COR-L47 (cell line): ENCODE results near the gene SPINT1.

Source experiments
- DNase-seq: peaks from one replicate; lab custom pipeline; 2025; lab: John Stamatoyannopoulos, UW

SPINT1 gene

DNA sequence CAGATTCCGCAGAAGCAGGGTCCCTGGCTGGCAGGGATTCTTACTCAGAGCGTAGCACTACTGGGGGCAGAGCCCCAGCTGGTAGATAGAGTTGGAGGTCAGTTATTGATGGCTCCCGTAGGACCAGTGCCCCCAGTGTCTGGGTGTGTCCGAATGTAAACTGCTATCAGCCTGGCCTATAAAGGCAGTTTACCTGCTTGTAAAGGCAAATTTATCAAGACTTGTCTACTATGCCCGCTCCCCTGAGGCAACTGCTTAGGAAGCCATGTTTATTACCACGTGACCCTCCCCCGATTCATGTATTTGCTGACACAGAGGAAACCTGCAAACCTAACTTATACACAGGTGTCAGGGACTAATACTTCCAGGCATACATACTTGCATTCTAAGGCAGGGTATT is 14.7 kb upstream of the SPINT1 start:
- no peak for DNase-seq

DNA sequence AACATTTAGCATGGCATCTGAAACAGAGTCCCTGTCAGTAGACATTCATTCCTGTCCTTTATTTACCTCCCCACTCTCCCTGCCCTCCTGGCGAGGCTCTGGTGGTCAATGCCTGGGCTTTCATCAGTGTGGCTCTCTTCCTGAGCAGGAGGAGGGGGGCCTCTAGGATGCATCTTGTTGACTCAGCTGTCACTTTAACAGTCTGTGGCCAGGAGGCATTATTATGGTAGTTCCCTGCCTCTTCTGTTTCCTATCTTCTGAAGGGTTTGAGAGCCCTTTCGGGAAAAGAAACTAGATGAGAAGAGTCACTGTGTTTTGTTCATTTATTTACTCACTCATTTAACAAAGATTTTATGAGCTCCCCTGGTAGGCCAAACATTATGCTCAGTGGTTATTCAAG is 13.0 kb upstream of the SPINT1 start:
- peak; percentile 81 for DNase-seq

DNA sequence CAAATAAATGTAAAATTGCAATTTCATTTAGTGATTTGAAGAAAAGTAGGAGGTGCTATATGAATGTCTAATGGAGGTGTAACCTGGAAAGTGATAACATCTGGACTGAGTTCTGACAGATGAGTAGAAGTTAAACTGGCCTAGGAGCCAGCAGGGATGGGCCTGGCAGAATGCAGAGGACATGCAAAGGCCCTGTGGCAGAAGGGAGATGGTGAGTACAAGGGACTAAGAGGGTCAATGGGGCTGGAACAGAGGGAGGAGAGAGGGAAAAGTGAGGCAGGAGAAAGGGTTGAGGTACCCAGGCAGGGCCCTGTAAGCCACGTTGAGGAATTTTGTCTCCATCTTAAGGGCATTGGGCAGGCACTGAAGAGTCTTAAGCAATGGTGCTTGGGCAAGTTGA is 12.0 kb upstream of the SPINT1 start:
- DNase-seq, result no peak

DNA sequence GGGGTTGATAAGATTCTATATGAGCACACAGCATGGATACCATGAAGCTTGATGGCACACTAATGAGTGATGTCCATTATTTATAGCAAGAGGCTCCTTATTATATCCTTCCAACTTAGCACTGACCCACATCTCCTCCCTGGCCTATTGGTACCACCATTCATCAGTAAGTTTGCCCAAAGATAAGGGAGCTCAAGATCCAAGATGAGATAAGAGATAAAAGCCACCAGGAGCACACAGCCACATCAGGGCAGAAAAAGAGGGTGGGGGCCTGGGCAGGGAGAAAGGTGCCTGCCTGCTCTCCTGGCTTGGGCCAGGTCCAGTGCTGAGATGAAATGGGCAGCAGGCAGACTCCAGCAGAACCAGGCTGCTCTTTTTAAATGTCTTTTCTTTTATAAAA is 10.9 kb upstream of the SPINT1 start:
- no peak for DNase-seq

DNA sequence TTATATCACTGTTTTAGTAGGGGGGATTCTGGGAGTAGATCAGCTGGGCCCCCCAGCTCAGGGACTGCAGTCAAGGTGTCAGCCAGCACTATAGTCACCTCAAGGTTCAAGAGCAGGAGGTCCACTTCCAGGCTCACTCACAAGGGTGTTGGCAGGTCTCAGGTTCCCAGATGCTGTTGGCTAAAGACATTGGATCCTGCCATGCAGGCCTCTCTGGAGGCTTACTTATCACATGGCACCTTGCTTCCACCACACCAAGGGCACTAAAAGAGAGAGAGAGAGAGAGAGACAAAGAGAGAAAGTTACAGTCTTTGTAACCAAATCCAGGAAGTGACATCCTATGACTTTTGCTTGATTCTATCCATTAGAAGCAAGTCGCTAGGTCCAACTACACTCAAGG is 7.8 kb upstream of the SPINT1 start:
- DNase-seq, result no peak

DNA sequence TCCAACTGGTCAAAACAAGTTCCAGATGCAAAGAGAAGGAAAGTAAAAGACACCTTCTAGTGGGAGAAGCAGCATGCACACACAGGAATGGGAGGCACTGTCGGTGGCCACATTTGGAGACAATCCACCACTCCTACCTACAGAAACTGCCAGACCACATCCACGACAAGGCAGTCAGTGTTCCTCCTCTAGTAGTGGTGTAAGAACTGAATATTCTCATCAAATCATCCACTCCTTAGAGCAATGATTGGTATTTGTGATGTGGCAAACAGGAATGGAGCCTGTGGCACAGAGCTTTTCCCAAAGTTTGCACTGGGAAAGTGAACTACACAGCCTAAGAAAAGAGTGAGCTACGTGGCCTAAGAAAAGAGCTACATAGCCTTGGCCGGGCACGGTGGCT is 5.1 kb upstream of the SPINT1 start:
- no peak for DNase-seq

DNA sequence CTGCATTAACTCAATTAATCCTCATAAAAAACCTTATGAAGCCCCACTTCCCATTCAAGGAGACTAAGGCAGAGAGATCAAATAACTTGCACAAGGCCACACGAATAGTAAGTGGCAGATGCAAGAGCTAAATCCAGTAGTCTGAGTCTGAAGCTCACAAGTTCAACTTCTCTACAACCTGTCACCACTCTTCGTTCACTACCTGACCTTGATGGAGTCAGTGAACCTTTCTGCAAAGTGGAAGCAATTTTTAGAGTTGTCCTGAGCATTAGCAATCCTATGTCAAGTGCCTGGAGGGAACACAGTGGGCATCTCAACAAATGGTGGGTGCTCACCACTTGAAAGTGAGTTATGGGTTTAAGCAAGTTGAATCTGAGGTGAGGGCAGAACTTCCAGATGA is 2.1 kb upstream of the SPINT1 start:
- no peak for DNase-seq

DNA sequence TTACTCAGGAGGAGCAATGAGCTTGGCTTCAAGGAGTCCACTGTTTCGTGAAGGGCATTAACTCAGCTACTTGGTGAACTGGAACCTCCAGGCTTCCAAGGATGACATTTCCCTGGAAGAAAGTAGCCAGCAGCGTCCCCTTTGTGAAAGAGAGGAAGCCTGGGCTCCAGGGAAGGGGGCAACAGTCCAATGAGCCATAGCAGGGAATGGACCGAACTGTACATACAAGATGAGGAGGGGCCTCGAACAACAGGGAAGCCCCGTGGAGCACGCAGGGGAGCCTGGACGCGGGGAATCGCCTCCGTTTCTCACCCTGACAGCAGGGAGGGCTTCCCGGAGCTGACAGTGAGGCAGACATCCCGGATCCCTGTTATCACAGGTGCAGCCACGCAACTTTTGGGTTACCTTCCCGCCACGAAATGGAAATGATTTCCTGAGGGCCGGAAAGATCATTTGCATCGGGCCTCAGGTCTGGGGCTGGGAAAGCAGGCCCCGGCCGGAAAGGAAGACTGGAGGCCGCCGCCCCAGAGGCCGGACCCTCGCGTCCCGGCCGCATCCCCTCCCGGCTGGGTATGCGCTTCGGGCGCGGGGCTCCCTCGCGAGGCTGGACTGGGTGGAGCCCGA is 475 bp upstream of the SPINT1 start:
- DNase-seq, result no peak

DNA sequence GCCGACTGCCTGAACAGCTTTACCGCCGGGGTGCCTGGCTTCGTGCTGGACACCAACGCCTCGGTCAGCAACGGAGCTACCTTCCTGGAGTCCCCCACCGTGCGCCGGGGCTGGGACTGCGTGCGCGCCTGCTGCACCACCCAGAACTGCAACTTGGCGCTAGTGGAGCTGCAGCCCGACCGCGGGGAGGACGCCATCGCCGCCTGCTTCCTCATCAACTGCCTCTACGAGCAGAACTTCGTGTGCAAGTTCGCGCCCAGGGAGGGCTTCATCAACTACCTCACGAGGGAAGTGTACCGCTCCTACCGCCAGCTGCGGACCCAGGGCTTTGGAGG is 815 bp downstream of the SPINT1 start:
- peak; percentile 8 for DNase-seq

DNA sequence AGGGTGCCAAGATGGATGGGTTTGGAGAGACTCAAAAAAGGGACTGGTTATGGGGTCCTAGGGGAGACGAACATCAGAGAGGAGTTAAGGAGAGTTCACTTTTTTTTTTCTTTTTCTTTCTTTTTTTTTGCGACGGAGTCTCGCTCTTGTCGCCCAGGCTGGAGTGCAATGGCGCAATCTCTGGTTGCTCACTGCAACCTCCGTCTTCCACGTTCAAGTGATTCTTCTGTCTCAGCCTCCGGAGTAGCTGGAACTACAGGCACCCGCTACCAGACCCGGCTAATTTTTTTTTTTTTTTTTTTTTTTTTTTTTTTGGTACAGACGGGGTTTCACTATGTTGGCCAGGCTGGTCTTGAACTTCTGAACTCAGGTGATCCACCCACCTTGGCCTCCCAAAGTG is 1.2 kb downstream of the SPINT1 start:
- DNase-seq, result no peak

DNA sequence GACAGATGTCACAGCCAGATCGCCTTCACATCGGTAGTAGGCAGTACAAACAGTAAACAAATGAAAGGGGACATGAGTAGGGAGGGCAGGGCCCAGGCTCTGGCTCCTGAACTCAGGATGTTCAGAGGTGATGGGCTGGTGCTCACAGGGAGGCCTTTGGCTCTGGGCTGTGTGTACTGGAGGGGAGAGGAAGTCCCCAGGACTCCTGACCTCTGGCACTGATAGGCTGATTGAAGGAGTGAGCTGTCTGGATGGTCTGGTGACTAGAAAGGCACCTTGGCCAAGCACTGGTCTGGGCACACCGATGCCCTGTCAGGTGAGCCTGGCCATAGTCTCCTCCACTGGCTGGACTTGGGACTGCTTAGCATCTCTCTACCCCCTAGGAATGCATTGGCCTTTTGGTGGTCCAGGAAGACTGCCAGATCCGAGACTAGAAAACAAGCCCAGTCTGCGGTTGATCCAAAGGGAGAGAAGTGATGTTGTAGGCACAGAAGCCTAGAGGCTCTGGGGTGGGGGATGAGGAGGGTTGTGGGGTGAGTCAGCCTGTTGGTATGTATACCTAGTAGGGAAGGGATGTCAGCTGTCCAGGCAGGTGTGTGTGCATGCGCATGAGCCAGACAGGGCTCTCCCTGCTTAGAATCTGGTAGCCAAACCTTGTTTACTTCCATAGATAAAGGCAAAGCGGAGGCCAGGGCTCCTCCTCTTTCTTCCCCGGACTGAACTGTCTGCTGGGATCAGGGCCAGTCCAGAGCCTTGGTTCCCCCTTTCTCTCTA is 1.9 kb downstream of the SPINT1 start:
- DNase-seq, result peak; percentile 26

DNA sequence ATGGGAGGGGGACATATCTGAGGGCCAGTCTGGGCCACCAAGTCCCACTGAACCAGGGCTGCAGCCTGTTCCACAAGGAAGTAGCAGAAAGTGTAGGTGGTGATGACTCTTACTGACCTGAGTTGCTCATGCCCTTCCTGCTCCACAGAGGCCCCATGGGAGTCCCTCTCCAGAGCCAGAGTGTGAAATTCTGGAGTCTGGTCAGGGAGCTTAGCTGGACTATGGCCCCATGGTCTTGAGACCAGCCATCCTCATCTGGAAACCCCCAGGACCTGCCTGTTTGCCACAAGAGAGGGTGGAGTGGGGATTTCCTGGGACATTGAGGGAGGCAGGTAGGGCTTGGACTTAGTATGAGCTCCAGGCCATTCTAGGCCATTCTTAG is 3.0 kb downstream of the SPINT1 start:
- no peak for DNase-seq

DNA sequence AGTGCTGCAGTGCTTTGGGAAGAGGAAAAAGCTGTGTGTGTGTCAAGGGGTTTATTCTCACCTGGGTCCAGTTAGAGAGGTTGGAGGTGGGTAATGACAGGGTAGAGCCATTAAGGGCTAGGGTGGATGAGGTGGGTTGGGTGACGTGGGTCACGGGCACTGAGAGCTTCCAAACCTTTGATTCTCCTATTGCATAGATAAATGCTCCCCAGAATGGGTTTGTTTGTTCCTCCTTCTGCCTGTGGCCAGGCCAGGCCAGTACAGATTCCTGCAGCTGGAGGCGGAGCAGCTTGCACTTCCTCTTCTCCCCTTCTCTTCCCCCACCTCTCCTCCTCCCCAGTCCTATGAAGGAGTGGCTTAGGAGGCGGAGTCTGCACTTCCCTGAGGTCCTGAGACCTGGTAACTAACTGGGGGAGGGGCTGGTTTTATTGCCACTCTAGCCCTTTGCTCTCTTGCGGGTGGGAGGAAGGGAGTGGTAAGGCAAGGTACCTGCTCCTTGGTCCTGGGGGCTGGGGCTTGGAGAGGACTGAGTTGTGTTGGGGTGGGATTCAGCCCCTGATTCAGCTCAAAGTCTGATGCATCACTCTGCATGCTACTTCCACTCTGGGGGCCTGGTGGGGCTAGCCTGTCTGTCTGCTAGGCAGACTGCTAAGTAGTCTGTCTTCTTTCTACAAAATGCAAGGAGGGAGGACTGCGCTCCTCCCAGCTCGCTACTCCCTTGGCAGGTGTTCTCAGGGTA is 3.5 kb downstream of the SPINT1 start:
- peak; percentile 47 for DNase-seq

DNA sequence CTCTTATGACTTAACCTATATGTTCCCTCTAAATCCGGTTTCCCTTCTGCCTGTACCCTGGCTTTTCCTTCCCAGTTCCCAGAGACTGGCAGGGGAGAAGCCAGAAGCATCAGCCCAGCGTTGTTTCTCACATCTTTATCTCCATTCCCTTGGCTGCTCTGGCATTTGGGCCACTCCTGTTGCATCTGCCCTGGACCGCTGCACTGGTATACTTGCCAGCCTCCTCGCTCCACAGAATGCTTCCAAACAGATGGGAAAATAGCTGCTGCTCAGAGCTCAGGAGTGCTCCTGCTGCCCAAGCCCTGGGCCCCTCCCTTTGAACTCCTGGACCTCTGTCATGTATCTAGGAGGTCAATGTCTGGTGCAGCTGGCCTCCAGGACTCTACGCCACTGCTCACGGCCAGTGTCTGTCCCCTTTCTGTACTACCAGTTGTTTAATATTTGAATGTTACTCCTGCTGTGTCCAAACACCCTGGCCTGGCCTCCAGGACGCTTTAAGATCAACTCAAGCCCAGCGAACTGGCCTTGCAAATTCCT is 6.8 kb downstream of the SPINT1 start:
- DNase-seq, result no peak

DNA sequence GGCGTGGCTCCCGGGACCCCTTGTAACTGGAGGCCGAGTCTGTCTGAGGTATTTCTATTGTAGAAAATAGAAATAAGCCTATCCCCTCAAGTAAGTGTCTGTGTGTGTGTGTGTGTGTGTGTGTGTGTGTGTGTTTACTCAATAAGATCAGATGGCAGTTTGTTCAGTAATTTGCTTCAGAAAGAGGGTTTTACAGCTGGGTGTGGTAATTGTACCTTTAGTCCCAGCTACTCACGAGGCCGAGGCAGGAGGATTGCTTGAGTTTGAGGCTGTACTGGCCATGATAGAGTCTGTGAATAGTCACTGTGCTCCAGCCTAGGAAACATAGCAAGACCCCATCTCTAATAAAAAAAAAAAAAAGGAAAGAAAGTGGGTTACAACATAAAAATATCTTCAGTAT is 8.7 kb downstream of the SPINT1 start:
- DNase-seq, result no peak

DNA sequence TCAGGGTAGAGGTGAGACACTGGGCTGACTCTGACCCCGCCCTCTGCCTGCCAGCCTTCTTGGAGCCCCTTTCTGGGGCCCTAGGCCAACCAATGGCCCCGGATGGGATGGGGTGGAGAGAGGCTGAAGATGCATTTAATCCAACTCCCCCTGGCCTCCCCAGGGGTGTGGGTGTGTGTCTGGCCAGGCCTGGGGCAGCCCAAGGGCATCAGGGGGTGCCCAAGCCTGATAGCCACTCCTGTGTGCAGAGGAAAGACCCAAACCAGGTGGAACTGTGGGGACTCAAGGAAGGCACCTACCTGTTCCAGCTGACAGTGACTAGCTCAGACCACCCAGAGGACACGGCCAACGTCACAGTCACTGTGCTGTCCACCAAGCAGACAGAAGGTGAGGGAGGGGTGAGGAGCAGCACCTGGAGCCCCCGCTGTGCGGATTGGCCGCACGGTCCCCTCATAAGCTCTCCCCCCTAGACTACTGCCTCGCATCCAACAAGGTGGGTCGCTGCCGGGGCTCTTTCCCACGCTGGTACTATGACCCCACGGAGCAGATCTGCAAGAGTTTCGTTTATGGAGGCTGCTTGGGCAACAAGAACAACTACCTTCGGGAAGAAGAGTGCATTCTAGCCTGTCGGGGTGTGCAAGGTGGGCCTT is 9.5 kb downstream of the SPINT1 start:
- DNase-seq, result no peak

DNA sequence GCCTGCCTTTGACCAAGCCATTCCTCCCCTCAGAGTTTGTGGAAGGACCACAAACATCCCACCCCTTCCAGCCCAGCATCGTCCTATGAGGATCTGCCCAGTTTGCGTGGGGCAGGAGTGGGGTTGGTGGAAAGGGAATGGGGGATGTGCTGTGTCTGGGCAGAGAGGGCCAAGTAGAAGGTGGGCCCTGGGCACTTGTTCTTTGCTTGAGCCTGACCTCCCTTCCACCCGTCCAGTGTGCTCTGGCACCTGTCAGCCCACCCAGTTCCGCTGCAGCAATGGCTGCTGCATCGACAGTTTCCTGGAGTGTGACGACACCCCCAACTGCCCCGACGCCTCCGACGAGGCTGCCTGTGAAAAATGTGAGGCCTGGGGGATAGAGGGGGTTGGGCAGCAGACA is 10.3 kb downstream of the SPINT1 start:
- no peak for DNase-seq

DNA sequence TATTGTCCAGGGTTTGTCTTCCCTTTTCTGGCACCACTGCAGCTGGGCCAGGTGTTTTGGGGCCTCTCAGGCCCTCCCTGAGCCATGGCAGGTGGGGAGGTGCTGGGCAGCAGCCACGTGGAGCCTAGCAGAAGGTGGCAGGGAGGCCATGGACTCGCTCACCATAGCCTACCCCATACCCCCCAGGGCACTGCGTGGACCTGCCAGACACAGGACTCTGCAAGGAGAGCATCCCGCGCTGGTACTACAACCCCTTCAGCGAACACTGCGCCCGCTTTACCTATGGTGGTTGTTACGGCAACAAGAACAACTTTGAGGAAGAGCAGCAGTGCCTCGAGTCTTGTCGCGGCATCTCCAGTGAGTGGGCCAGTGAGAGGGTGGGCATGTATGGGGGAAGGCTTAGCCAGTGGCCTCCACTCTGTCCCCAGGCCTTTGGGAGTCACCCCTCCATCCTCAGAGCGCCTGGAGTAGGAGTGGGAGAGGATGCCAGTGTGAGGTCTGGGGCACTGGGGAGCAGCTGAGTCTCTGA is 11.9 kb downstream of the SPINT1 start:
- DNase-seq, result no peak

DNA sequence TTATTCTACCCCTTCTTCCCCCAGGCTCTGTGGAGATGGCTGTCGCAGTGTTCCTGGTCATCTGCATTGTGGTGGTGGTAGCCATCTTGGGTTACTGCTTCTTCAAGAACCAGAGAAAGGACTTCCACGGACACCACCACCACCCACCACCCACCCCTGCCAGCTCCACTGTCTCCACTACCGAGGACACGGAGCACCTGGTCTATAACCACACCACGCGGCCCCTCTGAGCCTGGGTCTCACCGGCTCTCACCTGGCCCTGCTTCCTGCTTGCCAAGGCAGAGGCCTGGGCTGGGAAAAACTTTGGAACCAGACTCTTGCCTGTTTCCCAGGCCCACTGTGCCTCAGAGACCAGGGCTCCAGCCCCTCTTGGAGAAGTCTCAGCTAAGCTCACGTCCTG is 12.9 kb downstream of the SPINT1 start:
- DNase-seq, result no peak

DNA sequence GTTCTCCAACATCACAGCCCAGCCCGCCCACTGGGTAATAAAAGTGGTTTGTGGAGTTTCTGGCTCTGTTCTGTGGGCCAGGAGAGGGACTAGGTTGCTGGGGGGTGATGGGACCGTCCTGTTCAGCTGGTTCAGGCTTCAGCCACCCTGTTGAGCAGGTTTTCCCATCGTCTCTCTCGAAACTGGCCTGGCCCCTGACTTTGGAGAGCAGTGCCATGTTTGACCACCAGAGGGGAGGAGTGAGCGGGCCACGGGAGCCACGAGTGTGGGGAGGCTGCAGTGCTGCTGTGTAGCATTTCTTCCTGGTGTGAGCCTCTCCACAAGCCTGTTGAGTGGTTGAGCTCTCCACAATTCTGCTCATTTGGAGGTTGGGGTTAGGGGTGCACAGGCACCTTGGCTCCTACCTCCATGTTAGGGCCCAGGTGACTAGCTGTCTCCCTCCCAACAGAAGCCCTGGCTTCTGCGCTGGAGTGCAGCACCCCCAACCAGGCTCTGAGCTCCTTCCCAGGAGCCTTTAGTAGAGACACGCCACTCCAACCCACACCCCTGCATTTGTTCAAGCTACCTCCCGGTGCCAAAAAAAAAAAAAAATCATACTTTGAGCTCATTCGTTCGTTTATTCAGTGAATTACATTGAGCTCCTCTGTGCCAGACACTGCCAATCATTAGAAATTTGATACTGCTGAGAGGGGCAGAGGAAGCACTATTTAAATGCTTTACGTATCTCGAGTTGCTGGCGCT is 13.9 kb downstream of the SPINT1 start:
- peak; percentile 59 for DNase-seq

DNA sequence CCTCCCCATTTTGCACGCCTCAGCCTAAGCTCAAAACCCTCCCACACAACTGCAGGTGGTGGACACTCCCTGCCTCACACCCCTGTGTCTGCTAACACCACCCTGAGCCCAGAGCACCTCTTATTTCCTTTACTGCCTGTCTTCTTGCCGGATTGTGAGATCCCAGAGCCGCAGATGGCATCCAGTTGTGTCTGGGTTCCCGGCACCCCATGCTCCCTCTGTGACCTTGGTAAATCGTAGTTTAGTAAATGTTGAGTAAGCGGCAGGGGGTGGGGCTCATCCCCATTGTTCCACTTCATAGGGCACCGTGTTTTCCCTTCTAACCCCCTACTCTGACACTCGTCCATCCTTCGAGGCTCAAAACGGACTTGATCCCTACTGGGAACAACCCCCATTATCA is 14.9 kb downstream of the SPINT1 start:
- no peak for DNase-seq
